Gastroesophageal sphincter (tissue), 4 donors: ENCODE measurements around the gene LRRC40. TPM values are rescaled to one million over a fixed set of nuclear protein-coding genes. Genes with fewer than 3 reads are reported as not detected.
"Not testable (repeated sequence)": the region's sequence is repeated elsewhere in the genome, so short reads cannot be mapped to it uniquely, and the experiment has no call there.

ENCODE experiments used
- ATAC-seq: fragments of 150-250 bp; one replicate; pipeline ENCODE4 v1.9.1; 2016; ENCODE audit warnings: mild to moderate bottlenecking, moderate library complexity
- H3K27ac ChIP-seq, 4 donors: fragments of 200-600 bp; sonication (generic) in 3 of 4; 1 replicate in 3 of 4; 2 replicates in 1 of 4; pipeline ENCODE4 v1.5.1; 2016 to 2019
- H3K27me3 ChIP-seq: fragments of 200-600 bp; sonication (generic); one replicate; pipeline ENCODE4 v1.5.1; 2019
- H3K36me3 ChIP-seq, 2 donors: fragments of 200-600 bp; sonication (generic); one replicate each; pipeline ENCODE4 v1.5.1; 2019; ENCODE audit warnings: control low read depth in 1 of 2
- H3K4me1 ChIP-seq, 3 donors: fragments of 200-600 bp; sonication (generic); 1 replicate in 2 of 3; 2 replicates in 1 of 3; pipeline ENCODE4 v1.5.1; 2016 to 2019; ENCODE audit warnings: control low read depth in 2 of 3
- H3K4me3 ChIP-seq, 2 donors: fragments of 200-600 bp; sonication (generic); one replicate each; pipeline ENCODE4 v1.5.1; 2019; ENCODE audit warnings: mild to moderate bottlenecking in 1 of 2, moderate library complexity in 1 of 2
- H3K9me3 ChIP-seq, 3 donors: fragments of 200-600 bp; sonication (generic); one replicate each; pipeline ENCODE4 v1.5.1; 2017 to 2019; ENCODE audit warnings: control low read depth in 2 of 3
- CTCF ChIP-seq, 4 experiments: fragments of 200-600 bp in 2 of 4; fragments of 450-650 bp in 2 of 4; sonication (generic) in 1 of 4; IDR thresholded peaks; one replicate each; pipeline ENCODE4 v1.5.1; 2017 to 2019; ENCODE audit warnings: antibody characterized with exemption in 4 of 4, mild to moderate bottlenecking in 2 of 4, moderate library complexity in 2 of 4
- EP300 ChIP-seq: sonication (generic); formaldehyde crosslinking; IDR thresholded peaks from one replicate; pipeline ENCODE4 v1.6.1; 2017; ENCODE audit warnings: antibody characterized with exemption, mild to moderate bottlenecking
- POLR2A ChIP-seq, 2 donors: fragments of 450-650 bp; IDR thresholded peaks; one replicate each; pipeline ENCODE4 v1.6.1; 2017; ENCODE audit warnings: antibody characterized with exemption in 2 of 2, mild to moderate bottlenecking in 2 of 2, moderate library complexity in 1 of 2
- POLR2AphosphoS5 ChIP-seq: sonication (generic); formaldehyde crosslinking; IDR thresholded peaks from one replicate; pipeline ENCODE4 v1.6.1; 2017; ENCODE audit warnings: antibody characterized with exemption
- WGBS, 2 donors: methylation state at CpG; one replicate each; pipeline ENCODE4 v1.1.5; 2018; ENCODE audit warnings: low coverage in 1 of 2; 5-methylcytosine and 5-hydroxymethylcytosine counted together
- total RNA-seq, 4 donors: library from RNA; depleted of rRNA; stranded (reverse); fragments of >200 nt; gene quantifications; one replicate each; pipeline ENCODE4 v1.1.0, GENCODE V29; 2016

LRRC40 gene
- total RNA-seq, 4 donors from 2014 or later: 12.9 to 25.4 (median 18.5) TPM

- ATAC-seq: no peak
- no peaks in the 10 kb centered on the region for H3K4me1 ChIP-seq
- H3K36me3 ChIP-seq: no peaks in the 10 kb centered on the region
- 96 to 100% methylated on average over 4 of the region's 4 CpGs for WGBS, 2 donors
- H3K9me3 ChIP-seq: no peaks in the 10 kb centered on the region
- TF ChIP-seq POLR2A (IDR thresholded peaks at IDR 0.05) (no peak), EP300 (no peak), POLR2AphosphoS5 (no peak), CTCF (IDR thresholded peaks at IDR 0.05) (no peak)
- no peaks in the 10 kb centered on the region for H3K27me3 ChIP-seq
- no peak overlapping the region for H3K27ac ChIP-seq
- H3K4me3 ChIP-seq: no peak overlapping the region
These were observed 10.0 kb downstream of the LRRC40 start for GRCh38 chr1:70195342-70195741.

- no peaks in the 10 kb centered on the region for H3K9me3 ChIP-seq
- H3K4me1 ChIP-seq: no peaks in the 10 kb centered on the region
- H3K4me3 ChIP-seq: no peak overlapping the region
- H3K27ac ChIP-seq: no peak overlapping the region
- no peaks in the 10 kb centered on the region for H3K27me3 ChIP-seq
- no peak for ATAC-seq
- H3K36me3 ChIP-seq: no peaks in the 10 kb centered on the region
- TF ChIP-seq POLR2AphosphoS5 (no peak), EP300 (no peak), CTCF (IDR thresholded peaks at IDR 0.05) (no peak), POLR2A (IDR thresholded peaks at IDR 0.05) (no peak)
These were observed 10.8 kb downstream of the LRRC40 start for GRCh38 chr1:70194601-70195000.

DNA sequence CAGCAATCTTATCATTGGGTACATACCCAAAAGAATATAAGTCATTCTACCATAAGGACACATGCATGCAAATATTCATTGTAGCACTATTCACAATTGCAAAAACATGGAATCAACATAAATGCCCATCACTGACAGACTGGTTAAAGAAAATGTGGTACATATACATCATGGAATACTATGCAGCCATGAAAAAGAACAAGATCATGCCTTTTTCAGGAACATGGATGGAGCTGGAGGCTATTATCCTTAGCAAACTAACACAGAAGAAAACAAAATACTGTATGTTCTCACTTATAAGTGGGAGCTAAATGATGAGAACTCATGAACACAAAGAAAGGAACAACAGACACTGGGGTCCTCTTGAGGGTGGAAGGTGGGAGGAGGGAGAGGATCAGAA, 12.9 kb downstream of the LRRC40 start:
- not testable (repeated sequence) for H3K4me1 ChIP-seq, H3K27ac ChIP-seq, H3K4me3 ChIP-seq, H3K27me3 ChIP-seq, H3K36me3 ChIP-seq, ATAC-seq, H3K9me3 ChIP-seq

DNA sequence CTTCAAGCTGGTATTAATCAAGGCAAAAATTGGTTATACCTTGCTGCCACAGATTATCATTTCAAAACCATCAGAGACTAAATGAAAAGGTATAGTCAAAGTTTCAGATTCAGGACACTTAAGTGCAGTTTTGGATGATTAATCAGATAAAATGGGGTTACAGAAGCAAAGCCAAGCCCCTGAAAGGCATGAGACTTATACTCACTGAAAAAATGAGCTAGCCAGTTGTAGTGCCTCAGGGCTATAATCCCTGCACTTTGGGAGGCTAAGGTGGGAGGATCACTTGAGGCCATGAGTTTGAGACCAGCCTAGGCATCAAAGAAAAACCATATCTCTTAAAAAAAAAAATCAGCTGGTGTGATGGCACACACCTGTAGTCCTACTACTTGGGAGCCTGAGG, 15.2 kb downstream of the LRRC40 start:
- no peak for TF ChIP-seq EP300
- no peak for TF ChIP-seq POLR2AphosphoS5
- TF ChIP-seq POLR2A (IDR thresholded peaks at IDR 0.05): no peak
- no peak for TF ChIP-seq CTCF (IDR thresholded peaks at IDR 0.05)
- Histone ChIP-seq H3K9me3 (no peaks in the 10 kb centered on the region), H3K27me3 (no peaks in the 10 kb centered on the region), H3K27ac (no peak overlapping the region), H3K4me3 (no peak overlapping the region), H3K4me1 (no peaks in the 10 kb centered on the region), H3K36me3 (peaks cover 0 to 5% of the 10 kb centered on the region in 2 donors)
- no peak for ATAC-seq

DNA sequence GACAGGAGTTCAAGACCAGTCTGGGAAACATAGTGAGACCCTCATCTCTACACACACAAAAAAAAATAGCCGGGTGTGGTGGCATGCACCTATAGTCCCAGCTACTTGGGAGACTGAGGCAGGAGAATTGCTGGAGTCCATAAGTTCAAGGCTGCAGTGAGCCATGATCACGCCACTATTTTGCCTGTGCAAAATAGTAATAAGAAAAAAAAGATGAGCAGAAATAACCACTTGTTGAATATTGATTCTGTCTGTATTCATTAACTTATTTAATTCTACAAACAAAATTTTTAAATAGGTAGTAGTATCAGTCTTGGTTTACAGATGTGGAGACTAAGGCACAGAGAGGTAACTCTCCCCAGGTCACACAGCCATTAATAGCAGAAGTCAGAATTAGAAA, 16.9 kb downstream of the LRRC40 start:
- Histone ChIP-seq H3K27me3 (no peaks in the 10 kb centered on the region), H3K4me1 (no peaks in the 10 kb centered on the region), H3K9me3 (no peaks in the 10 kb centered on the region), H3K27ac (no peak overlapping the region), H3K36me3 (peaks cover 0 to 17% of the 10 kb centered on the region in 2 donors), H3K4me3 (no peak overlapping the region)
- TF ChIP-seq EP300 (no peak), POLR2A (IDR thresholded peaks at IDR 0.05) (no peak), POLR2AphosphoS5 (no peak), CTCF (IDR thresholded peaks at IDR 0.05) (no peak)
- ATAC-seq: no peak
- 80 to 96% methylated on average over 2 of the region's 2 CpGs for WGBS, 2 donors

GRCh38 chr1:70185181-70185580, 20.2 kb downstream of the LRRC40 start:
- not testable (repeated sequence) for H3K4me3 ChIP-seq, H3K27me3 ChIP-seq, H3K9me3 ChIP-seq, ATAC-seq, H3K4me1 ChIP-seq, H3K27ac ChIP-seq
- 90 to 96% methylated on average over 2 to 3 of the region's 3 CpGs for WGBS, 2 donors
- peaks cover 0 to 29% of the 10 kb centered on the region in 2 donors for H3K36me3 ChIP-seq
